CD4-positive, alpha-beta T cell treated with Interleukin-4 for 4 hours (primary cell): ENCODE data around the gene ALG8.

Experiments used
- DNase-seq: peaks from one replicate; pipeline ENCODE4 v3.0.0-alpha.2; 2020

ALG8 gene

GRCh38 chr11:78158987-78159652 lies 19.7 kb upstream of the ALG8 start:
- no peak for DNase-seq

GRCh38 chr11:78156127-78156844 lies 16.9 kb upstream of the ALG8 start:
- no peak for DNase-seq

- no peak for DNase-seq
Observed at GRCh38 chr11:78151804-78152203, 12.4 kb upstream of the ALG8 start.

GRCh38 chr11:78150754-78151153 lies 11.3 kb upstream of the ALG8 start:
- DNase-seq = no peak

- DNase-seq = no peak
Observed at GRCh38 chr11:78150346-78150745, 10.9 kb upstream of the ALG8 start.

GRCh38 chr11:78149646-78150045 lies 10.2 kb upstream of the ALG8 start:
- no peak for DNase-seq

- no peak for DNase-seq
Observed at GRCh38 chr11:78147807-78148206, 8.4 kb upstream of the ALG8 start.

GRCh38 chr11:78145511-78146025 lies 6.1 kb upstream of the ALG8 start:
- DNase-seq = no peak

- no peak for DNase-seq
Observed at GRCh38 chr11:78140392-78141077, 1.1 kb upstream of the ALG8 start.

GRCh38 chr11:78138694-78139421 lies 568 bp downstream of the ALG8 start:
- DNase-seq = peak; percentile 27

GRCh38 chr11:78138291-78138690 lies 1.1 kb downstream of the ALG8 start:
- no peak for DNase-seq

- no peak for DNase-seq
Observed at GRCh38 chr11:78132475-78132874, 7.0 kb downstream of the ALG8 start.

- DNase-seq = no peak
Observed at GRCh38 chr11:78131956-78132355, 7.5 kb downstream of the ALG8 start.

- DNase-seq = no peak
Observed at GRCh38 chr11:78127403-78127802, 12.0 kb downstream of the ALG8 start.

GRCh38 chr11:78112582-78113275 lies 26.7 kb downstream of the ALG8 start:
- DNase-seq = no peak

- DNase-seq = no peak
Observed at GRCh38 chr11:78111298-78111697, 28.1 kb downstream of the ALG8 start.

- DNase-seq = no peak
Observed at GRCh38 chr11:78110830-78111229, 28.6 kb downstream of the ALG8 start.

GRCh38 chr11:78110351-78110750 lies 29.1 kb downstream of the ALG8 start:
- DNase-seq = no peak

- no peak for DNase-seq
Observed at GRCh38 chr11:78109081-78110015, 30.1 kb downstream of the ALG8 start.

- no peak for DNase-seq
Observed at GRCh38 chr11:78100676-78101472, 38.6 kb downstream of the ALG8 start.
